ENCODE data around the gene ABCA1.
"Not testable (repeated sequence)": the region's sequence is repeated elsewhere in the genome, so short reads cannot be mapped to it uniquely, and the experiment has no call there.

Gene ABCA1

GRCh38 chr9:104927912-104928740 is at the start of gene ABCA1:
Gene ABCA1 (minus strand): TSS chr9:104928155. CDS start chr9:104903679, 24,476 bp downstream.
- H3K4me1 ChIP-seq (ENCODE audit: control insufficient read depth in 2 of 2, insufficient read depth in 2 of 2, low read length in 2 of 2), result peaks cover 0 to 9% of the 10 kb centered on the region in 2 donors
- H3K27ac ChIP-seq (ENCODE audit: low read depth in 2 of 2, low read length in 2 of 2), result peak within 1 kb of the TSS; percentile 77 to 90
- H3K4me3 ChIP-seq (ENCODE audit: low read length in 2 of 2), result peak within 1 kb of the TSS; percentile 78 to 98
- H3K27me3 ChIP-seq (ENCODE audit: control insufficient read depth in 2 of 2, insufficient read depth in 2 of 2, low read length in 2 of 2), result no peaks in the 10 kb centered on the region
- H3K9ac ChIP-seq (ENCODE audit: low read depth in 1 of 2, low read length in 2 of 2), result peak within 1 kb of the TSS; percentile 70 to 95
- no peaks in the 10 kb centered on the region for H3K9me3 ChIP-seq (ENCODE audit: control insufficient read depth in 2 of 2, low read length in 2 of 2)
- H3K36me3 ChIP-seq (ENCODE audit: control insufficient read depth in 2 of 2, insufficient read depth in 2 of 2, low read length in 2 of 2), result peaks cover 0 to 3% of the 10 kb centered on the region in 2 donors

DNA sequence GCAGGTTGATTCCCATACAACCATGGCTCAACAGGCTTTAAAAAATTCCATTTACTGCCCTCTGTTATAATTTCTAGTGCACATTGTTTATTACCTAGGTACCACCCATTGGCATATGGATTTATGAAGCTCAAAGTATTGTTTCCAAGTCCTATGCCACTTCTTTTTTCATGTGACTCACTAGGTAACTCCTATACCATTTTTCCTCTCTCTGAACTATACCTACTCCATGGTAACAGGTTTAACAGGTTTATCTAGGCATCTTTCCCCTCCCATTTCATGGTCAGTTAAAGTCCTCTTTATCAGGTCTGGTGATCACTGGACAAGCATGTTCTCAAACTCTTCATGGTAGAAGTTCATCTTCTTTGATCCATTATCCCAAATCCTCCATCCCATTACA is 49.6 kb upstream of the ABCA1 start:
- Histone ChIP-seq H3K36me3 (ENCODE audit: control insufficient read depth in 2 of 2, insufficient read depth in 2 of 2, low read length in 2 of 2) (no peaks in the 10 kb centered on the region), H3K27me3 (ENCODE audit: control insufficient read depth in 2 of 2, insufficient read depth in 2 of 2, low read length in 2 of 2) (no peaks in the 10 kb centered on the region), H3K4me3 (ENCODE audit: low read length in 2 of 2) (no peak overlapping the region), H3K27ac (ENCODE audit: low read depth in 2 of 2, low read length in 2 of 2) (peak overlapping the region; percentile 24 to 53), H3K9ac (ENCODE audit: low read depth in 1 of 2, low read length in 2 of 2) (no peak overlapping the region), H3K4me1 (ENCODE audit: control insufficient read depth in 2 of 2, insufficient read depth in 2 of 2, low read length in 2 of 2) (peaks cover 8 to 18% of the 10 kb centered on the region in 2 donors), H3K9me3 (ENCODE audit: control insufficient read depth in 2 of 2, low read length in 2 of 2) (no peaks in the 10 kb centered on the region)

DNA sequence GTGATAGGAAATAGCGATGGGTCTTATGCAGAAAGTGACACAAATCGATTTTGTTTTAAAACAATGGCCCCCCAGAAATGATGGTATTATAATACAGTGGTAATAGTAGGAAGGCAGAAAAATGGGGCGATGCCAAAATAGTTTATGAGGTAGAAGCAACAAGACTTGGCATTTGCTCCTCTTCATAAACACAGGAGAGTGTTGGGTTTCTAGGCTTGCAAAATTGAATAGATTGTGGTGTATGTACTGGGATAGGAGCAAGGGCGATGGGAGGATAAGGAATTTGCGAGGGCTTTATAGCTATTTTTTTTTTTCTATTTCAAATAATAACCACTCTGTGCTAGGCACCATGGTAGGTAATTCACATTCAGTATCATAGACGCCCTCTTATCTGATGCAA is 49.2 kb upstream of the ABCA1 start:
- Histone ChIP-seq H3K9ac (ENCODE audit: low read depth in 1 of 2, low read length in 2 of 2) (no peak overlapping the region), H3K27me3 (ENCODE audit: control insufficient read depth in 2 of 2, insufficient read depth in 2 of 2, low read length in 2 of 2) (no peaks in the 10 kb centered on the region), H3K4me1 (ENCODE audit: control insufficient read depth in 2 of 2, insufficient read depth in 2 of 2, low read length in 2 of 2) (peaks cover 8 to 18% of the 10 kb centered on the region in 2 donors), H3K9me3 (ENCODE audit: control insufficient read depth in 2 of 2, low read length in 2 of 2) (no peaks in the 10 kb centered on the region), H3K4me3 (ENCODE audit: low read length in 2 of 2) (no peak overlapping the region), H3K36me3 (ENCODE audit: control insufficient read depth in 2 of 2, insufficient read depth in 2 of 2, low read length in 2 of 2) (no peaks in the 10 kb centered on the region), H3K27ac (ENCODE audit: low read depth in 2 of 2, low read length in 2 of 2) (peak overlapping the region in 1 of 2 donors; percentile 53)

DNA sequence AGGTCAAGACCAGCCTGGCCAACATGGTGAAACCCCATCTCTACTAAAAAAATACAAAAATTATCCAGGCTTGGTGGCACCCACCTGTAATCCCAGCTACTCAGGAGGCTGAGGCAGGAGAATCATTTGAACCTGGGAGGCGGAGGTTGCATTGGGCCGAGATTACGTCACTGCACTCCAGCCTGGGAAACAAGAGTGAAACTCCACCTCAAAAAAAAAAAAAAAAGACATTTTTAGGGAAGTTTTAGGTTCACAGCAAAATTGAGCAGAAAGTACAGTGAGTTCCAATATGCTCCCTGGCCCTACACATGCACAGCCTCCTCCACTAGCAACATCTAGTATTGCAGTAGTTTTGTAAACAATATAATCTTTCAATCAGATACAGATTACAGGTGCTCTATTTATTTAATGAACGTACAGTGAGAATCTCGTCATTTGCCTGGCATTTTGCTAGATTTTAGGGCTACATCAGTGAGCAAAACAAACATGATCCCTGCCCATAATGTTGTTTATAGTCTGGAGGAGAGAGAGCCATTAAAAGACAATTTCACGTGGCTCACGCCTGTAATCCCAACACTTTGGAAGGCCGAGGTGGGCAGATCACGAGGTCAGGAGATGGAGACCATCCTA is 48.1 kb upstream of the ABCA1 start:
- not testable (repeated sequence) for H3K9ac ChIP-seq (ENCODE audit: low read depth in 1 of 2, low read length in 2 of 2); H3K9me3 ChIP-seq (ENCODE audit: control insufficient read depth in 2 of 2, low read length in 2 of 2); H3K4me3 ChIP-seq (ENCODE audit: low read length in 2 of 2); H3K36me3 ChIP-seq (ENCODE audit: control insufficient read depth in 2 of 2, insufficient read depth in 2 of 2, low read length in 2 of 2); H3K27ac ChIP-seq (ENCODE audit: low read depth in 2 of 2, low read length in 2 of 2); H3K27me3 ChIP-seq (ENCODE audit: control insufficient read depth in 2 of 2, insufficient read depth in 2 of 2, low read length in 2 of 2)
- H3K4me1 ChIP-seq (ENCODE audit: control insufficient read depth in 2 of 2, insufficient read depth in 2 of 2, low read length in 2 of 2), result peaks cover 8 to 18% of the 10 kb centered on the region in 2 donors

- Histone ChIP-seq H3K27me3 (ENCODE audit: control insufficient read depth in 2 of 2, insufficient read depth in 2 of 2, low read length in 2 of 2) (no peaks in the 10 kb centered on the region), H3K9me3 (ENCODE audit: control insufficient read depth in 2 of 2, low read length in 2 of 2) (no peaks in the 10 kb centered on the region), H3K4me3 (ENCODE audit: low read length in 2 of 2) (no peak overlapping the region), H3K27ac (ENCODE audit: low read depth in 2 of 2, low read length in 2 of 2) (no peak overlapping the region), H3K9ac (ENCODE audit: low read depth in 1 of 2, low read length in 2 of 2) (no peak overlapping the region), H3K36me3 (ENCODE audit: control insufficient read depth in 2 of 2, insufficient read depth in 2 of 2, low read length in 2 of 2) (no peaks in the 10 kb centered on the region), H3K4me1 (ENCODE audit: control insufficient read depth in 2 of 2, insufficient read depth in 2 of 2, low read length in 2 of 2) (peaks cover 8 to 18% of the 10 kb centered on the region in 2 donors)
These were observed 46.4 kb upstream of the ABCA1 start for GRCh38 chr9:104974053-104974962.

DNA sequence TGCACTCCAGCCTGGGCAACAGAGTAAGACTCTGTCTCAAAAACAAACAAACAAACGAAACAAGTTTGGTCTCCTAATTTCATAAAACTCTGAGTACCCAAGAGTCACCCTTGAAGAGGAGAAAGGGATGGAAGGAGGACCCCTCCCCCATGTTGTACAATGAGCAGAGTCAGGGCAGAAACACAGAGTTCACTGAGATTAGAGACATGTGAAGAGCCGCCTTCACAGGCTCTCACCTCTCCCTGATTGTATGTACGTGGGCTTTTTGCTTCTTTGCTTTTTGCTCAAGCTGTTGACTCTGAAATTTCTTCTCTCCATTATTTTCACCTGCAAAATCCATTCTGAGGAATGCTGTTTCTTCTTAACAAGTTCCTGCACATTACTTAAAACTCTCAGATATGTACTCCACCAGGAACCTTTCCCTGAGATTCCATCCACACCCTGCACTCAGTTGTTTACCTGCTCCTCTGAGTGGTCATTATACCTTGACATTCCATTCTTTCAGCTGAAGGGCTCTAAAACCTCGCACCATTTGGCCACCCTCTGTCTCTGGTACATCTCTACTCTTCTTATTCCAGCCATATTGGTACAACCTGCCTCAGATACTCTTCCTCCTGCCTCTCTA is 44.4 kb upstream of the ABCA1 start:
- Histone ChIP-seq H3K27me3 (ENCODE audit: control insufficient read depth in 2 of 2, insufficient read depth in 2 of 2, low read length in 2 of 2) (no peaks in the 10 kb centered on the region), H3K9ac (ENCODE audit: low read depth in 1 of 2, low read length in 2 of 2) (no peak overlapping the region), H3K9me3 (ENCODE audit: control insufficient read depth in 2 of 2, low read length in 2 of 2) (no peaks in the 10 kb centered on the region), H3K36me3 (ENCODE audit: control insufficient read depth in 2 of 2, insufficient read depth in 2 of 2, low read length in 2 of 2) (no peaks in the 10 kb centered on the region), H3K4me1 (ENCODE audit: control insufficient read depth in 2 of 2, insufficient read depth in 2 of 2, low read length in 2 of 2) (peaks cover 13 to 23% of the 10 kb centered on the region in 2 donors), H3K27ac (ENCODE audit: low read depth in 2 of 2, low read length in 2 of 2) (no peak overlapping the region), H3K4me3 (ENCODE audit: low read length in 2 of 2) (no peak overlapping the region)

DNA sequence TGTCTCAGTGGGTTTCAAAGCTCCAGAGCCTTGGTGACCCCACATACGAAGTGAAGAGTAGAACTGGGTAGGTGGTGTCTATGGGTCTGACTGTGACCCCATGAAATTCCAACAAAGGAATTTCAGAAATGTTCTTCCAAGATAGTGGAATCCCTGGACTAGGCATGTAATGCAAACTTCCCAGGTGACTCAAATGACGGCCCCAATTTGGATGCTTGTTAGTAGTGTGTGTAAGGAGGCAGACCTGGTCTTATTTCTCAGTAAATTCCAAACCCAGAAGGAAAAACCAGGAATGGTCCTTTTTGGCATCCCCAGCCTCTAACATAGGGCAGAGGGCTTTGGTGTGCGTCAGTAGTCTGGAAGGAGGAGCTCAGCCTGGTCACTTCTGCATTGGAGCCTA is 43.6 kb upstream of the ABCA1 start:
- Histone ChIP-seq H3K9me3 (ENCODE audit: control insufficient read depth in 2 of 2, low read length in 2 of 2) (no peaks in the 10 kb centered on the region), H3K27ac (ENCODE audit: low read depth in 2 of 2, low read length in 2 of 2) (no peak overlapping the region), H3K9ac (ENCODE audit: low read depth in 1 of 2, low read length in 2 of 2) (no peak overlapping the region), H3K27me3 (ENCODE audit: control insufficient read depth in 2 of 2, insufficient read depth in 2 of 2, low read length in 2 of 2) (no peaks in the 10 kb centered on the region), H3K4me1 (ENCODE audit: control insufficient read depth in 2 of 2, insufficient read depth in 2 of 2, low read length in 2 of 2) (peaks cover 6 to 16% of the 10 kb centered on the region in 2 donors), H3K36me3 (ENCODE audit: control insufficient read depth in 2 of 2, insufficient read depth in 2 of 2, low read length in 2 of 2) (no peaks in the 10 kb centered on the region), H3K4me3 (ENCODE audit: low read length in 2 of 2) (no peak overlapping the region)

DNA sequence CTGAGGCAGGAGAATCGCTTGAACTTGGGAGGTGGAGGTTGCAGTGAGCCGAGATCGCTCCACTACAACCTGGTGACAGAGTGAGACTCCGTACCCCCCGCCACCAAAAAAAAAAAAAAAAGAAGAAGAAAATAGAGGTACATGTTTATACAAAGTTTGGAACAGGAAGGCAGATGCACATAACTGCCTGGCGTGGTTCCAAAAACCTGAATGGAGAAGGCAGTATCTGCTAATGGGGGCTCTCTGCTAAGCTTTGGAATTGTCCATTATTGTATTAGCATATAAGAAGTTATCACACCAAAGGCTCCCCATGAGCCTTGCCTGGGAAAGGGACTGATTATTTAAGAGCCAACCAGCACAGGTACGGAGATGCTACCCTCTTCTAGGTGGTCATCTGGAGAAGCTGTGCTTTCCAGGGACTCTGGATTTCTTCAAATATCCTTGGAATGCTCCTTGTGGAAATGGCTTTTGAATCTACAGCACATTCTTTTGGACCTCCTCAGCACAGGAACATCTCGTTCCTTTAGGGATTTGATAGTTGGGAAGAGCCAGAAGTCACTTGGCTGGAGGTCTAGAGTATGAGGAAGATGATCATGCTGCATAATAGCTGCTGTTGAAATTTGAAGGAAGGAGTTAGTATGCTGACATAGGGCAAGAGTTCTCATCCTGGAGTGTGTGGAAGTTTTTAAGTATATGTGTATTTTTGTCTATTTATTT is 42.5 kb upstream of the ABCA1 start:
- Histone ChIP-seq H3K9ac (ENCODE audit: low read depth in 1 of 2, low read length in 2 of 2) (no peak overlapping the region), H3K27ac (ENCODE audit: low read depth in 2 of 2, low read length in 2 of 2) (no peak overlapping the region), H3K36me3 (ENCODE audit: control insufficient read depth in 2 of 2, insufficient read depth in 2 of 2, low read length in 2 of 2) (no peaks in the 10 kb centered on the region), H3K4me3 (ENCODE audit: low read length in 2 of 2) (no peak overlapping the region), H3K4me1 (ENCODE audit: control insufficient read depth in 2 of 2, insufficient read depth in 2 of 2, low read length in 2 of 2) (peaks cover 6 to 16% of the 10 kb centered on the region in 2 donors), H3K27me3 (ENCODE audit: control insufficient read depth in 2 of 2, insufficient read depth in 2 of 2, low read length in 2 of 2) (no peaks in the 10 kb centered on the region), H3K9me3 (ENCODE audit: control insufficient read depth in 2 of 2, low read length in 2 of 2) (no peaks in the 10 kb centered on the region)

DNA sequence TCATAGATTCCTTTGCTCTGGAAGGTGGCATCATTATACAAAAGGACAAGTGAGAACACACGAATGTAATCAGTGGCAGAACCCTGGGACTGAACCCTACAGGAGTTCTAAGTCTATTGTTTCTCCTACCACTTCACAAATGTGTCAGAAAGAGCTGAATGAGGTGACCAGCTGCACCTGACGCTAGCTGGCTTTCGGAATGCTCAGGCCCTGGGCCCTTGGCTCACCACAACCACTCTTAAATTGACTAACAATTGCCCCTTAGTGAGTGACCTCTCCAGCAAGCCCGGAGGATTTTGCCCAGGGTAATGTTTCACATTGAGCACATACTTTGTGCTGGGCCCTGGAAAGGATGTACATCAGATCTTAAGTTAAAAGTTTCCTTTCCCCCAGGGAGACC is 41.2 kb upstream of the ABCA1 start:
- Histone ChIP-seq H3K9ac (ENCODE audit: low read depth in 1 of 2, low read length in 2 of 2) (peak overlapping the region in 1 of 2 donors; percentile 81), H3K4me1 (ENCODE audit: control insufficient read depth in 2 of 2, insufficient read depth in 2 of 2, low read length in 2 of 2) (peaks cover 6 to 12% of the 10 kb centered on the region in 2 donors), H3K27ac (ENCODE audit: low read depth in 2 of 2, low read length in 2 of 2) (peak overlapping the region; percentile 38 to 82), H3K36me3 (ENCODE audit: control insufficient read depth in 2 of 2, insufficient read depth in 2 of 2, low read length in 2 of 2) (no peaks in the 10 kb centered on the region), H3K4me3 (ENCODE audit: low read length in 2 of 2) (no peak overlapping the region), H3K27me3 (ENCODE audit: control insufficient read depth in 2 of 2, insufficient read depth in 2 of 2, low read length in 2 of 2) (no peaks in the 10 kb centered on the region), H3K9me3 (ENCODE audit: control insufficient read depth in 2 of 2, low read length in 2 of 2) (no peaks in the 10 kb centered on the region)
